HG02610 (cell line): ENCODE measurements around the gene COPG2.

Source experiments
- ATAC-seq: cut with Tn5 transposase; IDR thresholded peaks from one replicate; pipeline ENCODE4 v1.9.1; 2021; ENCODE audit warnings: mild to moderate bottlenecking, moderate library complexity; ENCODE audit not compliant: unreplicated experiment

Gene COPG2

GRCh38 chr7:130506358-130506757 is 162.2 kb downstream of the COPG2 start:
- no peak for ATAC-seq

GRCh38 chr7:130505753-130506152 is 162.8 kb downstream of the COPG2 start:
- ATAC-seq: no peak

- ATAC-seq: no peak
Measured at GRCh38 chr7:130500910-130501309, 167.6 kb downstream of the COPG2 start.

GRCh38 chr7:130500463-130500862 is 168.1 kb downstream of the COPG2 start:
- no peak for ATAC-seq

- no peak for ATAC-seq
Measured at GRCh38 chr7:130494431-130494858, 174.1 kb downstream of the COPG2 start.

- no peak for ATAC-seq
Measured at GRCh38 chr7:130493275-130493873, 175.2 kb downstream of the COPG2 start.

GRCh38 chr7:130492523-130493274 is 175.8 kb downstream of the COPG2 start:
- ATAC-seq: no peak

GRCh38 chr7:130491841-130492522 is 176.6 kb downstream of the COPG2 start, which contains the start of gene MEST:
Gene MEST, plus strand, starts transcription at chr7:130492085. Its CDS starts 229 bp downstream, at chr7:130492314.
- ATAC-seq: no peak

- ATAC-seq: no peak
Measured at GRCh38 chr7:130490888-130491804, 177.4 kb downstream of the COPG2 start.

- ATAC-seq: no peak
Measured at GRCh38 chr7:130490311-130490791, 178.2 kb downstream of the COPG2 start.

- no peak for ATAC-seq
Measured at GRCh38 chr7:130489140-130489983, 179.2 kb downstream of the COPG2 start.

GRCh38 chr7:130488392-130489139 is 180.0 kb downstream of the COPG2 start:
- ATAC-seq: no peak

GRCh38 chr7:130486954-130487436 is 181.6 kb downstream of the COPG2 start:
- no peak for ATAC-seq

GRCh38 chr7:130486114-130486953 is 182.2 kb downstream of the COPG2 start:
- peak; percentile 46 for ATAC-seq

- no peak for ATAC-seq
Measured at GRCh38 chr7:130485734-130486113, 182.8 kb downstream of the COPG2 start.

- no peak for ATAC-seq
Measured at GRCh38 chr7:130483031-130483430, 185.5 kb downstream of the COPG2 start.

GRCh38 chr7:130481898-130482297 is 186.7 kb downstream of the COPG2 start:
- ATAC-seq: no peak
